GM12801 (cell line): ENCODE data around the gene ECHDC3.

Experiments used
- TF ChIP-seq, protein P1 (sequence below): IDR thresholded peaks from one replicate; pipeline ENCODE4 v1.5.1; 2011; ENCODE audit warnings: control low read depth; ENCODE audit not compliant: insufficient read length; ENCODE audit errors: extremely low read depth

ECHDC3 gene

GRCh38 chr10:11746883-11747539 is 4.8 kb downstream of the ECHDC3 start:
- TF ChIP-seq, protein P1, sequence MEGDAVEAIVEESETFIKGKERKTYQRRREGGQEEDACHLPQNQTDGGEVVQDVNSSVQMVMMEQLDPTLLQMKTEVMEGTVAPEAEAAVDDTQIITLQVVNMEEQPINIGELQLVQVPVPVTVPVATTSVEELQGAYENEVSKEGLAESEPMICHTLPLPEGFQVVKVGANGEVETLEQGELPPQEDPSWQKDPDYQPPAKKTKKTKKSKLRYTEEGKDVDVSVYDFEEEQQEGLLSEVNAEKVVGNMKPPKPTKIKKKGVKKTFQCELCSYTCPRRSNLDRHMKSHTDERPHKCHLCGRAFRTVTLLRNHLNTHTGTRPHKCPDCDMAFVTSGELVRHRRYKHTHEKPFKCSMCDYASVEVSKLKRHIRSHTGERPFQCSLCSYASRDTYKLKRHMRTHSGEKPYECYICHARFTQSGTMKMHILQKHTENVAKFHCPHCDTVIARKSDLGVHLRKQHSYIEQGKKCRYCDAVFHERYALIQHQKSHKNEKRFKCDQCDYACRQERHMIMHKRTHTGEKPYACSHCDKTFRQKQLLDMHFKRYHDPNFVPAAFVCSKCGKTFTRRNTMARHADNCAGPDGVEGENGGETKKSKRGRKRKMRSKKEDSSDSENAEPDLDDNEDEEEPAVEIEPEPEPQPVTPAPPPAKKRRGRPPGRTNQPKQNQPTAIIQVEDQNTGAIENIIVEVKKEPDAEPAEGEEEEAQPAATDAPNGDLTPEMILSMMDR: no peak

DNA sequence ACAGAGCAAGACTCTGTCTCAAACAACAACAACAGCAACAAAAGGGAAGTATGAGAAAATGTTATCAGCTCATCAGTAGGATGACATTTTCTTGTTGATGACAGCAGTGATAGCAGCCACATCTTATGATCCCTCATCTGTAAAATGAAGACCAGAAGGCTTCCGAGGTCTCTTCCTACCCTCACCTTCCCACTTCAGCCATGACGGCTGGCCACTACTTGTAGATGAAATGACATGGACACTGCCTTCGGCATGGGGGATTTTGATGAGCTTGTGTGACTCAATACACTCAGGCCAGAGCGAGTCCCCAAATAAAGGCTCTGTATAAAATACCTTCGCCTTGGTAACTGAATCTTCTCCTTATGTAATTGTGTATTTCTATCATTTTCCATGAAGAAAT is 6.7 kb downstream of the ECHDC3 start:
- TF ChIP-seq, protein P1: no peak

GRCh38 chr10:11750420-11750819 is 8.2 kb downstream of the ECHDC3 start:
- TF ChIP-seq, protein P1: no peak

- TF ChIP-seq, protein P1: no peak
Observed at GRCh38 chr10:11754173-11754572, 12.0 kb downstream of the ECHDC3 start.

DNA sequence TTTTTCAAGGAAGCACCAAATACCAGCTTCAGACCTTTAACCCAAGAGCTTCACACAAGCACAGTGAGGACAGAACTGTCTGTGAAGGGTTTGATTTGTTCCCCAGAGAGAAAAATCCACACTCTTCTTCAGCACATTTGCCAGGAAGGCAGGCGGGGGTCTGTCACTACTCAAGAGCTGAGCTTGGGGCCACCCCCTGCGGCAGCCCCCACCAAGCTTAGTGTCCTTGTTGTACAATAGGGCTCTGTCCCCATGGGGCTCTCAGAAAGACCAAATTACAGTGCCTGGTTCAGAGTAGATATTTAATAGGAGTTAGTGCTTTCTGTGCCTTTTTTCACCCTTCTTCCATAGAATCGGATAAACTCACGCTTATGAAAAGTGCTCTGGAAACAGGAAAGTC is 12.4 kb downstream of the ECHDC3 start:
- TF ChIP-seq, protein P1: no peak

- TF ChIP-seq, protein P1: no peak
Observed at GRCh38 chr10:11755512-11756263, 13.5 kb downstream of the ECHDC3 start.

GRCh38 chr10:11756766-11757315 is 14.7 kb downstream of the ECHDC3 start:
- TF ChIP-seq, protein P1: no peak
